Measurements from ENCODE around the gene INO80D. TPM values are rescaled to one million over a fixed set of nuclear protein-coding genes. Genes with fewer than 3 reads are reported as not detected.
A peak's percentile ranks its signal among the peaks of the same experiment; 100 is the strongest.

INO80D gene
- total and polyA plus RNA-seq, 2 of the 13 experiments (the other 11 are each of a cell fraction or from before 2014, with no cell fraction given) = 7.6 to 7.9 TPM

DNA sequence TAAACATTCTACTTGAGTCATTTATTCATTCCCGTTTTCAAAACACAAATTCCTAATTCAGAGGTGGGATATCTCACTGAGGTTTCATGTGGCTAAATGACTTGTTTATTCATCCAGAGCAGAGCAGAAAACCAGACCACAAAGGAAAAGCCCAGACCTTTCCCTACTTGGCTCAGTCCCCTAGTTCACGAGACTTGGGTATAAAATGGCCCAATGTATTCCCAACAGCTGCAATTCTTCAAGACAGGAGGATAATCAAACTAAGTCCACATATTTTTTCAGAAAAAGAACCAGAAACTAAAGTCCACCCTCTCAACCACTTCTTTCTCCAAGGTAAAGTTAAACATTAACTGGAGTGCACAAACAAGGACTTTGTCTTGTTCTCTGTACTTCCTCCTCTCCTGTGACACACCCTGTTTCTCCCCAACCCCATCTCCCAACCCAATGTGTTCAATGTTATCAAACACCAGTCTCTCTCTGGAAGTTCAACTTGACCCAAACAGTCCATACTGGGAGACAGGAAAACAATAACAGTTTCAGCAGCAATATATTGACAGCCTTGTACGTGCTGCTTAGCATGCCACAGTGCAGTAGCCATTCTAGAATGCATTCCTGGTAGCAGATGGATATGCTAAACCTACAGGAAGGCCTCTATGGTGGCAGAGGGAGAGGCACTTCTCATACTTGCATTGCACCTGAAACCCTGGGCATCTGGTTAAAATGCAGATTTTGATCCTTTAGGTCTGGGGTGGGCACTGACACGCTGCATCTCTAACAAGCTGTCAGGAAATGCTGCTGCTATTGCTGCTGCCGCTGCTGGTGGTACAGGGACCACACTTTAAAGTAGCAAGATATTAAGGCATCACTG lies 110.7 kb downstream of the INO80D start (continued):
- TF ChIP-seq KLF6 (CRISPR knock-in tag; IDR thresholded peaks at IDR 0.05) (0 out of 2 replicates have a peak, but pooled peaks have one; percentile 32), ZNF354B (CRISPR knock-in tag; IDR thresholded peaks at IDR 0.05) (no peak), ZNF878 (CRISPR knock-in tag; IDR thresholded peaks at IDR 0.05) (peak; percentile 85; the same call in 1 of the 2 replicates), FOXK1 (CRISPR knock-in tag; IDR thresholded peaks at IDR 0.05; ENCODE audit: borderline replicate concordance, low read depth) (peak; percentile 98), KDM1A (CRISPR knock-in tag; IDR thresholded peaks at IDR 0.05) (peak; percentile 60), ZNF460 (CRISPR knock-in tag; IDR thresholded peaks at IDR 0.05; ENCODE audit: borderline replicate concordance) (no peak; the same call in 1 of the 2 replicates), SNRNP70 (IDR thresholded peaks at IDR 0.05; ENCODE audit: low read depth, low read length) (no peak), HNRNPH1 (optimal IDR thresholded peaks at IDR 0.05; ENCODE audit: low read depth, low read length) (no peak), ZNF10 (CRISPR knock-in tag; IDR thresholded peaks at IDR 0.05; ENCODE audit: borderline replicate concordance, low read depth) (no peak), NR2C2 (CRISPR knock-in tag; IDR thresholded peaks at IDR 0.05; ENCODE audit: borderline replicate concordance) (peak; percentile 70; the same call in 1 of the 2 replicates), ZNF577 (CRISPR knock-in tag; IDR thresholded peaks at IDR 0.05; ENCODE audit: borderline replicate concordance, low read depth) (no peak), ESRRA (CRISPR knock-in tag; IDR thresholded peaks at IDR 0.05; ENCODE audit: low read depth) (no peak; the same call in none of the 2 replicates), GTF2F1 (IDR thresholded peaks at IDR 0.05; ENCODE audit: low read length) (no peak)
- TF ChIP-seq, protein P1, sequence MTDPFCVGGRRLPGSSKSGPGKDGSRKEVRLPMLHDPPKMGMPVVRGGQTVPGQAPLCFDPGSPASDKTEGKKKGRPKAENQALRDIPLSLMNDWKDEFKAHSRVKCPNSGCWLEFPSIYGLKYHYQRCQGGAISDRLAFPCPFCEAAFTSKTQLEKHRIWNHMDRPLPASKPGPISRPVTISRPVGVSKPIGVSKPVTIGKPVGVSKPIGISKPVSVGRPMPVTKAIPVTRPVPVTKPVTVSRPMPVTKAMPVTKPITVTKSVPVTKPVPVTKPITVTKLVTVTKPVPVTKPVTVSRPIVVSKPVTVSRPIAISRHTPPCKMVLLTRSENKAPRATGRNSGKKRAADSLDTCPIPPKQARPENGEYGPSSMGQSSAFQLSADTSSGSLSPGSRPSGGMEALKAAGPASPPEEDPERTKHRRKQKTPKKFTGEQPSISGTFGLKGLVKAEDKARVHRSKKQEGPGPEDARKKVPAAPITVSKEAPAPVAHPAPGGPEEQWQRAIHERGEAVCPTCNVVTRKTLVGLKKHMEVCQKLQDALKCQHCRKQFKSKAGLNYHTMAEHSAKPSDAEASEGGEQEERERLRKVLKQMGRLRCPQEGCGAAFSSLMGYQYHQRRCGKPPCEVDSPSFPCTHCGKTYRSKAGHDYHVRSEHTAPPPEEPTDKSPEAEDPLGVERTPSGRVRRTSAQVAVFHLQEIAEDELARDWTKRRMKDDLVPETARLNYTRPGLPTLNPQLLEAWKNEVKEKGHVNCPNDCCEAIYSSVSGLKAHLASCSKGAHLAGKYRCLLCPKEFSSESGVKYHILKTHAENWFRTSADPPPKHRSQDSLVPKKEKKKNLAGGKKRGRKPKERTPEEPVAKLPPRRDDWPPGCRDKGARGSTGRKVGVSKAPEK (CRISPR knock-in tag; IDR thresholded peaks at IDR 0.05; ENCODE audit: borderline replicate concordance) = no peak
- TF ChIP-seq, protein P2, sequence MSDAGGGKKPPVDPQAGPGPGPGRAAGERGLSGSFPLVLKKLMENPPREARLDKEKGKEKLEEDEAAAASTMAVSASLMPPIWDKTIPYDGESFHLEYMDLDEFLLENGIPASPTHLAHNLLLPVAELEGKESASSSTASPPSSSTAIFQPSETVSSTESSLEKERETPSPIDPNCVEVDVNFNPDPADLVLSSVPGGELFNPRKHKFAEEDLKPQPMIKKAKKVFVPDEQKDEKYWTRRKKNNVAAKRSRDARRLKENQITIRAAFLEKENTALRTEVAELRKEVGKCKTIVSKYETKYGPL (CRISPR knock-in tag; IDR thresholded peaks at IDR 0.05) = no peak
- TF ChIP-seq, protein P3, sequence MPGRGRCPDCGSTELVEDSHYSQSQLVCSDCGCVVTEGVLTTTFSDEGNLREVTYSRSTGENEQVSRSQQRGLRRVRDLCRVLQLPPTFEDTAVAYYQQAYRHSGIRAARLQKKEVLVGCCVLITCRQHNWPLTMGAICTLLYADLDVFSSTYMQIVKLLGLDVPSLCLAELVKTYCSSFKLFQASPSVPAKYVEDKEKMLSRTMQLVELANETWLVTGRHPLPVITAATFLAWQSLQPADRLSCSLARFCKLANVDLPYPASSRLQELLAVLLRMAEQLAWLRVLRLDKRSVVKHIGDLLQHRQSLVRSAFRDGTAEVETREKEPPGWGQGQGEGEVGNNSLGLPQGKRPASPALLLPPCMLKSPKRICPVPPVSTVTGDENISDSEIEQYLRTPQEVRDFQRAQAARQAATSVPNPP (CRISPR knock-in tag; IDR thresholded peaks at IDR 0.05) = peak; percentile 72; the same call in 1 of the 2 replicates
- TF ChIP-seq, protein P4, sequence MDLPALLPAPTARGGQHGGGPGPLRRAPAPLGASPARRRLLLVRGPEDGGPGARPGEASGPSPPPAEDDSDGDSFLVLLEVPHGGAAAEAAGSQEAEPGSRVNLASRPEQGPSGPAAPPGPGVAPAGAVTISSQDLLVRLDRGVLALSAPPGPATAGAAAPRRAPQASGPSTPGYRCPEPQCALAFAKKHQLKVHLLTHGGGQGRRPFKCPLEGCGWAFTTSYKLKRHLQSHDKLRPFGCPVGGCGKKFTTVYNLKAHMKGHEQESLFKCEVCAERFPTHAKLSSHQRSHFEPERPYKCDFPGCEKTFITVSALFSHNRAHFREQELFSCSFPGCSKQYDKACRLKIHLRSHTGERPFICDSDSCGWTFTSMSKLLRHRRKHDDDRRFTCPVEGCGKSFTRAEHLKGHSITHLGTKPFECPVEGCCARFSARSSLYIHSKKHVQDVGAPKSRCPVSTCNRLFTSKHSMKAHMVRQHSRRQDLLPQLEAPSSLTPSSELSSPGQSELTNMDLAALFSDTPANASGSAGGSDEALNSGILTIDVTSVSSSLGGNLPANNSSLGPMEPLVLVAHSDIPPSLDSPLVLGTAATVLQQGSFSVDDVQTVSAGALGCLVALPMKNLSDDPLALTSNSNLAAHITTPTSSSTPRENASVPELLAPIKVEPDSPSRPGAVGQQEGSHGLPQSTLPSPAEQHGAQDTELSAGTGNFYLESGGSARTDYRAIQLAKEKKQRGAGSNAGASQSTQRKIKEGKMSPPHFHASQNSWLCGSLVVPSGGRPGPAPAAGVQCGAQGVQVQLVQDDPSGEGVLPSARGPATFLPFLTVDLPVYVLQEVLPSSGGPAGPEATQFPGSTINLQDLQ (CRISPR knock-in tag; IDR thresholded peaks at IDR 0.05) = no peak

Data from HepG2 (cell line).